Right cardiac atrium (tissue), 5 donors: ENCODE results near the gene CSMD2. TPM values are rescaled to one million over a fixed set of nuclear protein-coding genes. Genes with fewer than 3 reads are reported as not detected.
A peak's percentile ranks its signal among the peaks of the same experiment; 100 is the strongest.

Experiments used
- ATAC-seq, 2 donors: fragments of 200-7000 bp; cut with Tn5 transposase; one replicate each; pipeline versions ENCODE4 v1.8.0 to v1.9.1; 2020; ENCODE audit warnings: moderate library complexity in 2 of 2, mild to moderate bottlenecking in 1 of 2
- DNase-seq, 3 donors: peaks; one replicate each; pipeline ENCODE4 v3.0.0-alpha.2; 2020
- H3K27ac ChIP-seq: one replicate; pipeline ENCODE4 v1.5.1; 2013; ENCODE audit warnings: mild to moderate bottlenecking, low read length, control low read depth, moderate library complexity
- H3K27me3 ChIP-seq: one replicate; pipeline ENCODE4 v1.6.1; 2013; ENCODE audit not compliant: control insufficient read depth, insufficient read depth
- H3K4me1 ChIP-seq: one replicate; pipeline ENCODE4 v1.6.1; 2013; ENCODE audit warnings: low read length; ENCODE audit not compliant: control insufficient read depth, insufficient read depth
- H3K4me3 ChIP-seq: one replicate; pipeline ENCODE4 v1.5.1; 2013; ENCODE audit warnings: low read length, control low read depth
- H3K9me3 ChIP-seq: one replicate; pipeline ENCODE4 v1.6.1; 2013; ENCODE audit warnings: low read length; ENCODE audit not compliant: control insufficient read depth
- WGBS: extraction: QIAGEN DNeasy Blood & Tissue Kit; methylation state at CpG from one replicate; pipeline ENCODE4 v1.1.7; 2013; 5-methylcytosine and 5-hydroxymethylcytosine counted together
- intact Hi-C, 4 donors: fragments of 100-400 bp; cut with DNase I; formaldehyde crosslinking; loops; one replicate each; pipeline versions ENCODE4 v1.11.0 to v1.14.0; 2022 to 2023
- polyA plus RNA-seq: library from polyadenylated mRNA; stranded (reverse); fragments of 200-250 nt; gene quantifications from one replicate; pipeline ENCODE4 v1.2.3, GENCODE V29; 2013
- total RNA-seq, 4 donors: library from RNA; stranded (reverse); fragmentation: NEBNext Ultra II Directional; extraction: Animal tissue kit (Norgen Biotek cat#: 25700); gene quantifications; one replicate each; pipeline ENCODE4 v1.2.1, GENCODE V29; 2021
- donor health status: healthy with polysubstance abuse.
- donor health status: DM: no; HTN: yes; CAD: no.
- donor health status: DM: no; HTN: no; CAD: no.
- donor health status: DM: no; HTN: yes; CAD: no; lungs with severe emphysema.
- donor health status: DM: yes; HTN: yes; CAD: no.

CSMD2 gene
- total and polyA plus RNA-seq, 5 donors: 0.11 to 0.59 (median 0.38) TPM

DNA sequence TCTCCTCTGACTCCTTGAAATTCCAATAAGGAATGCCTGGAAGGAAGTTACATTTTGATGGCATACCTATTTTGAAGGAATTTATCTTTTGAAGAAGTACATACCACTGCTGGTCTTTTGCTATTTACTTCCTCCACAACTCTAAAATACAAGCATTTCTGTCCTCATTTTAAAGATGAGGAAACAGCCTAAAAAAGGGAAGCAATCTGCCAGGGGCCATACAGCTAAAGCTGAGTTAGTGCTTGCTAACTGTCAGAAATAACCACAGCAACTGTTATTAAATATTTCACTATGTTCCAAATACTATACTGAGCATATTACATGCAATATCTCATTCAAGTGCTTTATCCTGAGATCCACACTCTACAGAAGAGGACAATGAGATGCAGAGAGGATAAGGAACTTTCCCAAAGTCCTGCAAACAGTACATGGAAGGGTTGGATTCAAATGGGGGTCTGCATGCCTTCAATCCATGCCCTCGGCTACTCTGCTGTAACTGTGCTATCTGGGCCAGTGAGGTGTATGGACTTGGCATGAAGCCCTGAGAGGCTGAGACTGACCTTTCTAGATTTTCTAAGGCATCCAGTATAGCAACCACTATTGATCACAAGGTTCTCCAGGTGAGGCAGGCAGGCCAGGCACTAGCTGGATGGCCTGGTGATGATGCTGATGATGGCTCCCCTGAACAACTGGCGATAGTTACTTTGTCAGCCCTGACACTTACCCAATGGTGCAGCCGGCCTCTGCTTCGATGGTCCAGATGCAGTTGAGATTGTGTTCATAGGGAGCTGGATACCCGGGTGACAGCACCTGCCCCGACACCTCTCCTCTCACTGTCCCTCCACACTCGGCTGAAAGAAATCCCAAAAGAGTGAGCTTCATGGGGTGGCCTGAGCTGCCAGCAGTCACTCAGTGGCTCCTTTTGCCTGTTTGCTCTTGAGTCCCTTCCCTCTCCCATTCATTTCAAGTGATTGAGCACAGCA is 472.5 kb downstream of the CSMD2 start:
- Histone ChIP-seq H3K9me3 (no peaks in the 10 kb centered on the region), H3K4me3 (no peak overlapping the region), H3K27ac (no peak overlapping the region), H3K27me3 (no peaks in the 10 kb centered on the region), H3K4me1 (no peaks in the 10 kb centered on the region)
- 87% methylated on average over 7 of the region's 7 CpGs for WGBS
- ATAC-seq (no peak), DNase-seq (no peak)
- intact Hi-C loops: no loop called here

- no peaks in the 10 kb centered on the region for H3K4me1 ChIP-seq
- DNase-seq (no peak), ATAC-seq (no peak)
- H3K9me3 ChIP-seq: no peaks in the 10 kb centered on the region
- no peak overlapping the region for H3K4me3 ChIP-seq
- H3K27me3 ChIP-seq: no peaks in the 10 kb centered on the region
- 87% methylated on average over 1 of the region's 1 CpG for WGBS
- no peak overlapping the region for H3K27ac ChIP-seq
- intact Hi-C loops: no loop called here
These were observed 478.0 kb downstream of the CSMD2 start for GRCh38 chr1:33687000-33687399.

- no peaks in the 10 kb centered on the region for H3K4me1 ChIP-seq
- no peak overlapping the region for H3K4me3 ChIP-seq
- 77% methylated on average over 1 of the region's 1 CpG for WGBS
- no peaks in the 10 kb centered on the region for H3K27me3 ChIP-seq
- H3K9me3 ChIP-seq: no peaks in the 10 kb centered on the region
- intact Hi-C loops: no loop called here
- ATAC-seq: no peak
- H3K27ac ChIP-seq: no peak overlapping the region
- no peak for DNase-seq
These were observed 478.5 kb downstream of the CSMD2 start for GRCh38 chr1:33686551-33686950.

DNA sequence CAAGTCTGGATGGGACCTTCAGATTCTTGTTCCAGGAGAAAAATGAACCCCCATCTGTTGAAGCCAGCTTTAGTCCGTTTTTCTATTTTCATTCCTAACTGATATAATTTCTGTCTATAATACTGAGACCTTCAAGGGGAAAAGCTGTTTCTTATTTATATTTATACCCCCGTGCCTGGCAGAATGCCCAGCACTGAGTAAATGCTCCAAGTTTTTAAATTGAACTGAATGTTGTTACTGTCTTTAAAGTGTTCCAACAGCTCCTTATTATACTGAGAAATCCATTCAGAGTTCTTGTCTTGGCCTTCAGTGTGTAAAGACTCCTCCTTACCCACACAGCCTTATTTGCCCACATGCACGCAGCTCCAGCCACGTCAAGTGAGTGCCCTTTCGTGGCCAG is 479.8 kb downstream of the CSMD2 start:
- no peaks in the 10 kb centered on the region for H3K9me3 ChIP-seq
- H3K27ac ChIP-seq: no peak overlapping the region
- WGBS: 53% methylated on average over 5 of the region's 5 CpGs
- H3K4me3 ChIP-seq: no peak overlapping the region
- no peaks in the 10 kb centered on the region for H3K4me1 ChIP-seq
- intact Hi-C loops: no loop called here
- no peak for DNase-seq
- no peaks in the 10 kb centered on the region for H3K27me3 ChIP-seq
- no peak for ATAC-seq

- H3K27me3 ChIP-seq: no peaks in the 10 kb centered on the region
- no peaks in the 10 kb centered on the region for H3K4me1 ChIP-seq
- ATAC-seq (no peak), DNase-seq (no peak)
- WGBS: 74% methylated on average over 9 of the region's 9 CpGs
- intact Hi-C loops: no loop called here
- H3K4me3 ChIP-seq: no peak overlapping the region
- H3K27ac ChIP-seq: no peak overlapping the region
- no peaks in the 10 kb centered on the region for H3K9me3 ChIP-seq
These were observed 480.4 kb downstream of the CSMD2 start for GRCh38 chr1:33684396-33685179.

- 24% methylated on average over 2 of the region's 2 CpGs for WGBS
- Histone ChIP-seq H3K27me3 (no peaks in the 10 kb centered on the region), H3K27ac (no peak overlapping the region), H3K4me3 (no peak overlapping the region), H3K9me3 (no peaks in the 10 kb centered on the region), H3K4me1 (no peaks in the 10 kb centered on the region)
- ATAC-seq: peak in 1 of 2 donors; percentile 57
- peak in 1 of 3 donors; percentile 43 for DNase-seq
- intact Hi-C loops: no loop called here
These were observed 481.1 kb downstream of the CSMD2 start for GRCh38 chr1:33683913-33684312.

DNA sequence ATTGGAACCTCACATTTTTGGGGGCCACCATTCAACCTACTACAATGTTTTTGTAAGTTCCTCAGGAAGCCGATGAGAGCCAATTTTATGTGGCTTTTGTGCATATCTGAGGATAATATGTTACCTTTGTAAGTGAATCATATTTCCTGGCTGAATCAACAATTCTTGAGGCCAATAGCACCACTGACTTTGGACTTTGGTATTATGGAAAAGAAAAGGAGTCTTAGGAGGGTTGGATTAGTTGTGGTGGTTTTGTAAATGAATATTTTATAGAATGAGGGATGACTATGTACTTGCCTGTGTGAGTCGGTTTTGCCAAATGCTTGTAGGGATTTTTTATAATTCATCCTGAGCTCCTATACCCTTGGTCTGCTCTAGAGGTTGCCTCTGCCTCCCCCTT is 482.7 kb downstream of the CSMD2 start:
- intact Hi-C loops: no loop called here
- Histone ChIP-seq H3K9me3 (no peaks in the 10 kb centered on the region), H3K27ac (no peak overlapping the region), H3K4me1 (no peaks in the 10 kb centered on the region), H3K4me3 (no peak overlapping the region), H3K27me3 (no peaks in the 10 kb centered on the region)
- ATAC-seq (no peak), DNase-seq (no peak)
- WGBS: 93% methylated on average over 2 of the region's 2 CpGs

- Histone ChIP-seq H3K27ac (no peak overlapping the region), H3K4me3 (no peak overlapping the region), H3K9me3 (no peaks in the 10 kb centered on the region), H3K27me3 (no peaks in the 10 kb centered on the region), H3K4me1 (no peaks in the 10 kb centered on the region)
- ATAC-seq: no peak
- intact Hi-C loops: no loop called here
- DNase-seq: no peak
- 83% methylated on average over 7 of the region's 7 CpGs for WGBS
These were observed 484.7 kb downstream of the CSMD2 start for GRCh38 chr1:33680281-33680840.

DNA sequence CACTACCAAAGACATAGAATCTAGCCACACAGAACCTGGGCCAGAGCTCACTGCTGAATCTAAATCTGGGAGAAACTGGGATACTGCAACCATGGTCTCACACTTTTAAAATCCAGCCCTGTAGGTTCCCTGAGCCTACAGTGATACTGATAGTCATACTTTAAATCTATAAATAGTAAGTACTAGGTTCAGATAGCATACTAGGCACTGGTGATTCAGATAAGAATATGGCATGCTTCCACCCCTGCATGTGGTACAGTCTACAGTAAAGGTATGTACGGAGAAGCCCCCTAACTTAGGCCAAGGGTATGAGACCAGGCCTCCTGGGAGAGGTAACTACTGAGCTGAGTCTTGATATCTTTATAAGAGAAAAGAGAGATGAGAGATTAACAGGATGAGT is 494.5 kb downstream of the CSMD2 start:
- Histone ChIP-seq H3K27ac (no peak overlapping the region), H3K27me3 (no peaks in the 10 kb centered on the region), H3K9me3 (no peaks in the 10 kb centered on the region), H3K4me1 (no peaks in the 10 kb centered on the region), H3K4me3 (no peak overlapping the region)
- ATAC-seq (peak; percentile 29 to 64), DNase-seq (no peak)
- 54% methylated on average over 1 of the region's 1 CpG for WGBS
- intact Hi-C loops: no loop called here

- Histone ChIP-seq H3K27ac (no peak overlapping the region), H3K27me3 (no peaks in the 10 kb centered on the region), H3K9me3 (no peaks in the 10 kb centered on the region), H3K4me1 (no peaks in the 10 kb centered on the region), H3K4me3 (no peak overlapping the region)
- DNase-seq (no peak), ATAC-seq (no peak)
- intact Hi-C loops: no loop called here
- 81% methylated on average over 3 of the region's 3 CpGs for WGBS
These were observed 496.3 kb downstream of the CSMD2 start for GRCh38 chr1:33668695-33669094.
